Breast epithelium (tissue), 3 donors: ENCODE data around the gene TES.

Experiments used
- POLR2A ChIP-seq: fragments of 450-650 bp; IDR thresholded peaks from one replicate; pipeline ENCODE4 v1.6.1; 2016; ENCODE audit warnings: antibody characterized with exemption, mild to moderate bottlenecking, moderate library complexity
- POLR2AphosphoS5 ChIP-seq, 3 donors: sonication (generic); formaldehyde crosslinking; IDR thresholded peaks; one replicate each; pipeline ENCODE4 v1.6.1; 2017; ENCODE audit warnings: antibody characterized with exemption in 3 of 3
- TF ChIP-seq, protein P1 (sequence below), 3 donors: fragments of 450-650 bp; IDR thresholded peaks; one replicate each; pipeline ENCODE4 v1.5.1; 2016 to 2017; ENCODE audit warnings: antibody characterized with exemption in 3 of 3, mild to moderate bottlenecking in 3 of 3, moderate library complexity in 3 of 3

DNA sequence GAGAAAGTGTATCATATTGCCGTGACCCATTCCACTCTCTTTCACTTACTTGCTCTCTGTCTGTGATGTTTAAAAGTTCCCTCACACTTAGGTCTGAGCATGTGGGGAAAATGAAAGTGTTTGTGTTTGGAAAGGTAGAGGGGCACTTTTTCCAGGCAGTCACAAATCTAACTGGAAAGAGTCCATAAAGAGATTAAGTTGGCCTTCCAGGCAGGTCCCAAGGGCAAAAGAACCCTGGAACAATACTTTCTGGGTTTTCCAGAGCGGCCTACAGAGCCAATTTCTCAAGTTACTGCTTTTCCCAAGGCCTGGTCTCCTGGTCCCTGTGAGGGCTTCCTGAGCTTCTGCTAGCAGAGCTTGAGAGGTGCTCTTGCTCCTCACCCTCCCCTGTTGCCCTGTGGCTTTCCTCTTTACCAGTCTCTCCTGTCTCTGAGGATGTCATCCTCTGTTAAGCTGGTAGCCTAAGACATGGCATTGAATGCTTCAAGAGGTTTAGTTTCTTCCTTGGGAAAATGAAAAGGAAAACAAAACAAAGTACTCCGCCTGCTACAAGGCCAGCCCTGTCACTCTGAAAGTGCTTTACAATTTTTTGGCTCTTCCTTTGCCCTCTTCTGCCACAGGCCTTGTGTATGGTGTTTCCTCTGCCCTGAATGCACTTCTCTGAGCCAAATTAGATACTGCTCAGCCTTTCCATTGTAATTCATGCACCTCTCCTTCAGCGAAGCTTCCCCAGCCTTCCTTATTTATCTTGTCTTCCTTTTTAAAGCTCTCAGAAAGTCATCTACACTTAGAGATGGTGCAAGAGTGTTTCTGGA lies 20.1 kb downstream of the TES start:
- TF ChIP-seq, protein P1, sequence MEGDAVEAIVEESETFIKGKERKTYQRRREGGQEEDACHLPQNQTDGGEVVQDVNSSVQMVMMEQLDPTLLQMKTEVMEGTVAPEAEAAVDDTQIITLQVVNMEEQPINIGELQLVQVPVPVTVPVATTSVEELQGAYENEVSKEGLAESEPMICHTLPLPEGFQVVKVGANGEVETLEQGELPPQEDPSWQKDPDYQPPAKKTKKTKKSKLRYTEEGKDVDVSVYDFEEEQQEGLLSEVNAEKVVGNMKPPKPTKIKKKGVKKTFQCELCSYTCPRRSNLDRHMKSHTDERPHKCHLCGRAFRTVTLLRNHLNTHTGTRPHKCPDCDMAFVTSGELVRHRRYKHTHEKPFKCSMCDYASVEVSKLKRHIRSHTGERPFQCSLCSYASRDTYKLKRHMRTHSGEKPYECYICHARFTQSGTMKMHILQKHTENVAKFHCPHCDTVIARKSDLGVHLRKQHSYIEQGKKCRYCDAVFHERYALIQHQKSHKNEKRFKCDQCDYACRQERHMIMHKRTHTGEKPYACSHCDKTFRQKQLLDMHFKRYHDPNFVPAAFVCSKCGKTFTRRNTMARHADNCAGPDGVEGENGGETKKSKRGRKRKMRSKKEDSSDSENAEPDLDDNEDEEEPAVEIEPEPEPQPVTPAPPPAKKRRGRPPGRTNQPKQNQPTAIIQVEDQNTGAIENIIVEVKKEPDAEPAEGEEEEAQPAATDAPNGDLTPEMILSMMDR (IDR thresholded peaks at IDR 0.05), result no peak
- no peak for TF ChIP-seq POLR2A
- no peak for TF ChIP-seq POLR2AphosphoS5 (IDR thresholded peaks at IDR 0.05)
